Inferior parietal cortex (tissue), 1 donor: Measurements from ENCODE around the gene MRLN.
A peak's percentile ranks its signal among the peaks of the same experiment; 100 is the strongest.
"Not testable (repeated sequence)": the region's sequence is repeated elsewhere in the genome, so short reads cannot be mapped to it uniquely, and the experiment has no call there.

Experiments used
- DNase-seq: peaks from one replicate; pipeline ENCODE4 v3.0.0-alpha.2; 2016; ENCODE audit errors: extremely low spot score

MRLN gene

GRCh38 chr10:59745163-59745650 lies 8.0 kb downstream of the MRLN start:
- DNase-seq: no peak

GRCh38 chr10:59744762-59745161 lies 8.5 kb downstream of the MRLN start:
- not testable (repeated sequence) for DNase-seq

GRCh38 chr10:59744156-59744555 lies 9.1 kb downstream of the MRLN start:
- not testable (repeated sequence) for DNase-seq

GRCh38 chr10:59741583-59741982 lies 11.7 kb downstream of the MRLN start:
- no peak for DNase-seq

DNA sequence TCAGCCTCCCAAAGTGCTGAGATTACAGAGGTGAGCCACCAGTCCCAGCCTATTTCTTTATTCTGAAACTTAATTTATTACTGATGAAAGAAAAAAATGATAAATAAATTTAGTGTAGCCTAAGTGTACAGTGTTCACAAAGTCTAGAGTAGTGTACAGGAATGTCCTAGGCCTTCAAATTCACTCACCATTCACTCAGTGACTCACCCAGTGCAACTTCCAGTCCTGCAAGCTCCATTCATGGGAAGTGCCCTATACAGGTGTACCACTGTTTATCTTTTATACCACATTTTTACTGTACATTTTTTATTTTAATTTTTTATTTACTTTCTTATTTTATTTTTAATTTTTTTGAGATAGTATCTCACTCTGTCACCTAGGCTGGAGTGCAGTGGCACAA lies 12.2 kb downstream of the MRLN start:
- DNase-seq: no peak

DNA sequence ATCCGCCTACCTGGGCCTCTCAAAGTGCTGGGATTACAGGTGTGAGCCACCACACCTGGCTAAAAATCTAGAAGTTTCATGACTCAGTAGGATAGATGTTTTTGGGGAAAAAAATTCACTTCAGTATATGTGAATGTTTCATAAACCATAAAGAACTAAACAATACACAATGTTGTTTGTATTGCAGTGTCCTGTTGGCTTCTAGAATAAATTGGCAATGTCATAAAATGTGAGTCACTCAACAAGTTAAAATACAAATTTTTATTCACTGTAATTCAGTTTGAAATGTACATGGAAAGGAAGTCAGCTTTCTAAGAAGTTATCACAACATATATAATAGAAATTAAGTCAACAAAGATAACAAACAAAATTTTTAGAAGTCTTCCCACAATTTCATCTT lies 16.5 kb downstream of the MRLN start:
- no peak for DNase-seq

GRCh38 chr10:59735296-59735695 lies 18.0 kb downstream of the MRLN start:
- DNase-seq: no peak

GRCh38 chr10:59734014-59734462 lies 19.2 kb downstream of the MRLN start:
- no peak for DNase-seq

DNA sequence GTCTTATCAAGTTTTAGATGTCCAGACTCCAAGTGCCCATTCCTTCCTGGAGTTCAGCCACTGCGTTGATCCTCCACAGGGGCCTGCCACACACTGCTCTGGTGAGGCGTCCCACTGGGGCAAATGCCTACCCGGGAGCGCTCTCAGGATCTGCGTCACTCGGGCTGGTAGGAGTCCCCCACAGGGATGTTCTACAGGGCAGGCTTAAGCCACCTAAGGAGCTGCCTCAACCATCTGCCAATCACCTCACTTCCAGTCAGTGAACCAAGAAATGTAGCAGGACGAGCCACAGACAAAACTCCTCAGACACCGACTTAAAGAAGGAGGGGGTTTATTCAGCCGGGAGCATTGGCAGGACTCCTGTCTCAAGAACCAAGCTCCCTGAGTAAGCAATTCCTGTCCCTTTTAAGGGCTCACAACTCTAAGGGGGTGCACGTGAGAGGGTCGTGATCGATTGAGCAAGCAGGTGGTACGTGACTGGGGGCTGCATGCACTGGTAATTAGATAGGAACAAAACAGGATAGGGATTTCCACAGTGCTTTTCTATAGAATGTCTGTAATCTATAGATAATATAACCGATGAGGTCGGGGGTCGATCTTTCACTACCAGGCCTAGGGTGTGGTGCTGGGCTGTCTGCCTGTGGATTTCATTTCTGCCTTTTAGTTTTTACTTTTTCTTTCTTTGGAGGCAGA lies 19.8 kb downstream of the MRLN start:
- DNase-seq: not testable (repeated sequence)

- not testable (repeated sequence) for DNase-seq
Measured at GRCh38 chr10:59732849-59733248, 20.4 kb downstream of the MRLN start.

- DNase-seq: not testable (repeated sequence)
Measured at GRCh38 chr10:59729167-59729566, 24.1 kb downstream of the MRLN start.

DNA sequence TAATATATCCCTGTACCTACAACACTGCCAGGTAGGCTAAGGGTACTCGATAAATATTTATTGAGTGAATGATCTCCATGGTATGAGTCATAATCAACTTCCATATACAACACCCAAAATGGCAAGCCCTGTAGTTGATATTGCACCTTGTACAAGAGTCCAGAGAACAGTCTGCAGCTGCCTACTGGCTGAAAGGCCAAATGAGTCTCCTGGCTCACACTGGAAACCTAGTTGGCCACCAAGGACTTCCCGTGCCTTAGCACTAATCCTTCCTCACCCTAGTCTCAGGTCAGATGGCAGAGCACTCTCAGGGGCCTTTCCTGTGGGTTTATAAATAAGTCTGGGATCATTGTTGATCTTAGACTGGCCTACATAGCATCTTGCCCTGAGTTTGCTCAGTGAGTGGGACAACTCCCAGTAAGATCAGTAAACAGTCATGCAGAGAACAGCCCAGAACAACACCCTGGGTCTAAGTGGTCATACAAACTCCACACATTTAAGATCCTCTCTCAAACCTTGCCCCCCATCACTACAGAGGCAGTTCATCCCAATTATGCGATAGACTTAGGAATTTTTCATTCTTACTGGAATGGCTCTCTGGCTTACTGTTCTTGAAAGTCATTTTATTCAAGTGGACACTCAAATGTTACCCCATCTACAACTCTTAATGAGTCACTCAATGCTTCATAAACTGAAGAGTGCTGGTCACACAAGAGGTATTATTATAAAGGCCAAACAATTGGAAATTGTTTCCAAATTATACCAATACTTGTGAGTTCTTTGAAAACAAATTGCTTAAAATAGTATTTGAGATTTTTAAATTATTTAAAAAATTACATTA lies 28.9 kb downstream of the MRLN start:
- no peak for DNase-seq

DNA sequence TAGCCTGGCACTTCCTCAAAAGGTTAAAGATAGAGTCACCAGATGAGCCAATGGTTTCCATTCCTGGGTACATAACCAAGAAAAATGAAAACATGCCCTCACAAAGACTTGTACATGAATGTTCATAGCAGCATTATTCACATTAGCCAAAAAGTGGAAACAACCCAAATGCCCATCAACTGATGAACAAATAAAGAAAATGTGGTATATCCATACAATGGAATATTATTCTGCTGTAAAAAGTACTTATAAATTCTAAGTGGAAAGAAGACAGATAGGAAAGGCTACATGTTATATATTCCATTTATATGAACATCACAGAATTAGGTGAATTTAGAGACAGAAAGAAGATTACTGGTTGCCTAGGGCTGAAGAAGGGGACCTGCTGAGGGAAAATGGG lies 32.9 kb downstream of the MRLN start:
- no peak for DNase-seq

DNA sequence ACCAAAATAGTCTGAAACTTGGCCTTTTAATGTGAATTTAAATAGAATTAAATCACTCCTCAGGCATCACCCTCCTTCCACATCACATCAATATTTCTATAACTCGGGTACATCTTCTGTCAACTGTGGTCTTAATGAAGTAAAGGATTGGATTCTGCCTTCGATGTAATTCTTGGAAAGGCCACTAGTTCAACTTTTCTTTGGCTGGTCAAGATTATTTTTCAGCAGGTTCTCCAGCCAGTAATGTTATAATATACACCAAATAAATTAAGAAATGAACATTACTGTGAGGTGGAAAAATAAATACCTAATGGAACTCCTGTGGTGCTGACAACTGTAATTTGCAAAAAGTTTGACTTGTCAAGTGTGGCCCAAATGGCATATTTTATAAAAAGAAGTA lies 33.9 kb downstream of the MRLN start:
- DNase-seq: no peak

- DNase-seq: no peak
Measured at GRCh38 chr10:59718257-59718656, 35.0 kb downstream of the MRLN start.

- no peak for DNase-seq
Measured at GRCh38 chr10:59713196-59713821, 39.9 kb downstream of the MRLN start.

- DNase-seq: no peak
Measured at GRCh38 chr10:59711871-59712494, 41.3 kb downstream of the MRLN start.

DNA sequence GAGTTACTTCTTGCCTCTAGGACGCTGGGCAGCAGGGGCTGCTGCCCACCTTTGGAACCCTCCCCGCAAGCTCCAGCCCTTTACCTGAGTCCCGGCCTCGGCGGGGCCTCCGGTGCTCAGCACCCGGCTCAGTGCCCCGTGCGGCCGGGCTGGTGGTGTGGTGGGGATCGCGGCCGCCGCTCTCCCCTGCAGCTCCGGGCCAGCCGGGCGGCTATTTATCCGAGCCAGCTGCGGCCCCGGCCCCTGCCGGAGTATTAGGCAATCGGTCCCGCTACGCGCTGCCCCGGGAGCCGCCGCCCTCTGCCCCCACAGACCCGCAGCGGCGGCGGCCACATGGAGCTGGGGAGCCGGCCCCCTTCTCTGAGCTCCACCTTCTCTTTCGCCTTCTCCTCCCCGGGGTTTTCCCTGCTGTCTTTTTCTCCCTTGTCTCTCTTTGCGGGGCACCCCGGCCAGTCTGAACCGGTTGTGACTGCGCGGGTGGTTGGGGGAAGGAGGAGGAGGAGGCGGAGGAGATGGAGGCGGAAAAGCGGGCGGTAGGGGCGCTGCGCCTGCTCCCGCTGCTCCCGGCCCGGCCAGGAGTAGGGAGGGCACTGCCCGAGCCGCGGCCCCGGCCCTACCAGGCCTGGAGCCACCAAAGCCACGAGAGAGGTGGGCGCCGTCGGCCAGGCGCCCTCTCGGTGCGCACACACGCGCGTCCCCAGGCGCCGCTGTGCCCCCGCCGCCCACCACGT lies 43.7 kb downstream of the MRLN start, which contains the start of gene SLC16A9:
SLC16A9 (minus strand) TSS at position 456 of the 731 bp plus-strand sequence. CDS start 25,559 bp downstream, outside the sequence.
- DNase-seq: peak; percentile 45

- no peak for DNase-seq
Measured at GRCh38 chr10:59708816-59709394, 44.4 kb downstream of the MRLN start.
